ENCODE data around the gene PIPOX.

PIPOX gene

GRCh38 chr17:29018788-29019474 is 24.0 kb upstream of the PIPOX start:
- ChIA-PET CTCF (interaction anchor here (0.7 to 2.7 kb wide), 9 partner anchors 8 to 116 kb away, joined by 3 to 17 read pairs (median 6); no protein-coding TSS in a partner anchor), POLR2A (no interaction called here)
- DNase-seq: peak in 2 of 3 donors; percentile 29 to 47
- Histone ChIP-seq H3K36me3 (ENCODE audit: control insufficient read depth in 4 of 4, insufficient read depth in 4 of 4, low read length in 3 of 4) (no peaks in the 10 kb centered on the region), H3K4me3 (ENCODE audit: control insufficient read depth in 1 of 7, extremely low read depth in 1 of 7, insufficient read depth in 4 of 7, low read depth in 2 of 7, low read length in 6 of 7) (peak overlapping the region in 1 of 7 experiments; percentile 64), H3K4me1 (ENCODE audit: control extremely low read depth in 1 of 4, control insufficient read depth in 4 of 4, insufficient read depth in 4 of 4, low read length in 3 of 4) (peaks cover 4 to 27% (median 23%) of the 10 kb centered on the region in 4 experiments), H3K9me3 (ENCODE audit: control extremely low read depth in 1 of 5, control insufficient read depth in 4 of 5, insufficient read depth in 2 of 5, low read depth in 1 of 5, low read length in 4 of 5) (no peaks in the 10 kb centered on the region), H3K27ac (ENCODE audit: insufficient read depth in 1 of 2, low read depth in 1 of 2, low read length in 2 of 2, poor library complexity in 1 of 2, severe bottlenecking in 2 of 2) (no peak overlapping the region), H3K27me3 (replicated peaks in 2 of 5; ENCODE audit: control insufficient read depth in 4 of 5, insufficient read depth in 5 of 5, low read length in 4 of 5) (peaks cover 0 to 32% (median 21%) of the 10 kb centered on the region in 5 experiments)
- WGBS (ENCODE audit: insufficient coverage): 92% methylated on average over 1 of the region's 6 CpGs

DNA sequence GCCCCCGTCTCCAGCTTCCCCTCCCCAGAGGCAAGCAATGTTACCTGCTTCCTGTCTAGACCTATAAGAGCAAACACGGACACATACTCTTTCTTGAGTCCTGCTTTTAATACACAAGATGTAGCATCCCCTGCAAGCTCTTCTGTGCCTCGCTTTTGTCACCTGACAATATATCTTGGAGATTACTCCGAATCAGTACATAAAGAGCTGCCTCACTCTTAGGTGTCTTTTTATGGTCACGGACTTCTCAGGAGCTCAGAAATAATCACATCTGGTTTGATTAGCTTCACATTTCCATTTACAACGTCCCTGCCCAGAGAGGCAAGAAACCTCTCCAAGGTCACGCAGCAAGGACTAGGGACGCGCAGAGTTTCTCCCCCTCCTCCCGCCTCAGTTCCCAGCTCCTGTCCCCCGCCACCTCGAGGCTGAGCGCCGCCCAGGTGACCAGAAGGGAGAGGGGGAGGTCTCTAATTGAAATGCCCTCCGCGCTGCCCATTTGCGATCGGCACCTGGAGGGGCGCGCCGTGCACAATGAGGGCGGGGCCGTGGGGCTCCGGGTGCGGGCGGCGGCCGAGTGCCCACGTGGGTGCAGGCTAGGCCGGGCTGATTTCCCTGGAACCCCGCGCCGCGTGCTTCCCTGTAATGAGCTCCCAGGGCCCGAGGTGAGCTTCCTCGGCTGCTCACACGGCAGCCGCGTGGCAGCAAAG is 23.3 kb upstream of the PIPOX start:
- peak in 1 of 3 donors; percentile 21 for DNase-seq
- POLR2A ChIA-PET: no interaction called here

GRCh38 chr17:29020576-29020975 is 22.4 kb upstream of the PIPOX start:
- H3K27ac ChIP-seq (ENCODE audit: insufficient read depth in 1 of 2, low read depth in 1 of 2, low read length in 2 of 2, poor library complexity in 1 of 2, severe bottlenecking in 2 of 2): no peak overlapping the region
- ChIA-PET CTCF (interaction anchor here (0.9 to 2.7 kb wide), 7 partner anchors 10 to 96 kb away, joined by 3 to 17 read pairs (median 5); no protein-coding TSS in a partner anchor), POLR2A (no interaction called here)
- H3K27me3 ChIP-seq (replicated peaks in 2 of 5; ENCODE audit: control insufficient read depth in 4 of 5, insufficient read depth in 5 of 5, low read length in 4 of 5): peaks cover 0 to 34% (median 19%) of the 10 kb centered on the region in 5 experiments
- no peak overlapping the region for H3K4me3 ChIP-seq (ENCODE audit: control insufficient read depth in 1 of 7, extremely low read depth in 1 of 7, insufficient read depth in 4 of 7, low read depth in 2 of 7, low read length in 6 of 7)
- peaks cover 4 to 30% (median 28%) of the 10 kb centered on the region in 4 experiments for H3K4me1 ChIP-seq (ENCODE audit: control extremely low read depth in 1 of 4, control insufficient read depth in 4 of 4, insufficient read depth in 4 of 4, low read length in 3 of 4)
- no peaks in the 10 kb centered on the region for H3K36me3 ChIP-seq (ENCODE audit: control insufficient read depth in 4 of 4, insufficient read depth in 4 of 4, low read length in 3 of 4)
- no peaks in the 10 kb centered on the region for H3K9me3 ChIP-seq (ENCODE audit: control extremely low read depth in 1 of 5, control insufficient read depth in 4 of 5, insufficient read depth in 2 of 5, low read depth in 1 of 5, low read length in 4 of 5)
- DNase-seq: no peak
- WGBS (ENCODE audit: insufficient coverage): 100% methylated on average over 7 of the region's 8 CpGs

More for the DNA sequence above, 23.3 kb upstream of the PIPOX start:
- 3% methylated on average over 33 of the region's 39 CpGs for WGBS (ENCODE audit: insufficient coverage)
- no peaks in the 10 kb centered on the region for H3K9me3 ChIP-seq (ENCODE audit: control extremely low read depth in 1 of 5, control insufficient read depth in 4 of 5, insufficient read depth in 2 of 5, low read depth in 1 of 5, low read length in 4 of 5)
- H3K4me3 ChIP-seq (ENCODE audit: control insufficient read depth in 1 of 7, extremely low read depth in 1 of 7, insufficient read depth in 4 of 7, low read depth in 2 of 7, low read length in 6 of 7): peak overlapping the region in 5 of 7 experiments; percentile 4 to 64 (median 31)
- H3K27me3 ChIP-seq (replicated peaks in 2 of 5; ENCODE audit: control insufficient read depth in 4 of 5, insufficient read depth in 5 of 5, low read length in 4 of 5): peaks cover 0 to 36% (median 21%) of the 10 kb centered on the region in 5 experiments
- no peak overlapping the region for H3K27ac ChIP-seq (ENCODE audit: insufficient read depth in 1 of 2, low read depth in 1 of 2, low read length in 2 of 2, poor library complexity in 1 of 2, severe bottlenecking in 2 of 2)
- H3K36me3 ChIP-seq (ENCODE audit: control insufficient read depth in 4 of 4, insufficient read depth in 4 of 4, low read length in 3 of 4): no peaks in the 10 kb centered on the region
- CTCF ChIA-PET: interaction anchor here (0.7 to 2.7 kb wide), 11 partner anchors 9 to 116 kb away, joined by 3 to 17 read pairs (median 3); no protein-coding TSS in a partner anchor
- peaks cover 4 to 28% (median 27%) of the 10 kb centered on the region in 4 experiments for H3K4me1 ChIP-seq (ENCODE audit: control extremely low read depth in 1 of 4, control insufficient read depth in 4 of 4, insufficient read depth in 4 of 4, low read length in 3 of 4)

- H3K36me3 ChIP-seq (ENCODE audit: control insufficient read depth in 4 of 4, insufficient read depth in 4 of 4, low read length in 3 of 4): no peaks in the 10 kb centered on the region
- peaks cover 0 to 33% (median 19%) of the 10 kb centered on the region in 5 experiments for H3K27me3 ChIP-seq (replicated peaks in 2 of 5; ENCODE audit: control insufficient read depth in 4 of 5, insufficient read depth in 5 of 5, low read length in 4 of 5)
- POLR2A ChIA-PET: no interaction called here
- WGBS (ENCODE audit: insufficient coverage): 50% methylated on average over 7 of the region's 7 CpGs
- DNase-seq: peak in 2 of 3 donors; percentile 42 to 62
- H3K4me3 ChIP-seq (ENCODE audit: control insufficient read depth in 1 of 7, extremely low read depth in 1 of 7, insufficient read depth in 4 of 7, low read depth in 2 of 7, low read length in 6 of 7): no peak overlapping the region
- H3K9me3 ChIP-seq (ENCODE audit: control extremely low read depth in 1 of 5, control insufficient read depth in 4 of 5, insufficient read depth in 2 of 5, low read depth in 1 of 5, low read length in 4 of 5): no peaks in the 10 kb centered on the region
- CTCF ChIA-PET: interaction anchor here (0.8 to 1.6 kb wide), 2 partner anchors 11 to 55 kb away, joined by 3 to 5 read pairs; no protein-coding TSS in a partner anchor
- H3K27ac ChIP-seq (ENCODE audit: insufficient read depth in 1 of 2, low read depth in 1 of 2, low read length in 2 of 2, poor library complexity in 1 of 2, severe bottlenecking in 2 of 2): no peak overlapping the region
- H3K4me1 ChIP-seq (ENCODE audit: control extremely low read depth in 1 of 4, control insufficient read depth in 4 of 4, insufficient read depth in 4 of 4, low read length in 3 of 4): peaks cover 4 to 30% (median 28%) of the 10 kb centered on the region in 4 experiments
Observed at GRCh38 chr17:29021226-29021625, 21.7 kb upstream of the PIPOX start.

GRCh38 chr17:29022074-29022473 is 20.9 kb upstream of the PIPOX start:
- Histone ChIP-seq H3K9me3 (ENCODE audit: control extremely low read depth in 1 of 5, control insufficient read depth in 4 of 5, insufficient read depth in 2 of 5, low read depth in 1 of 5, low read length in 4 of 5) (no peaks in the 10 kb centered on the region), H3K27ac (ENCODE audit: insufficient read depth in 1 of 2, low read depth in 1 of 2, low read length in 2 of 2, poor library complexity in 1 of 2, severe bottlenecking in 2 of 2) (no peak overlapping the region), H3K36me3 (ENCODE audit: control insufficient read depth in 4 of 4, insufficient read depth in 4 of 4, low read length in 3 of 4) (no peaks in the 10 kb centered on the region), H3K4me3 (ENCODE audit: control insufficient read depth in 1 of 7, extremely low read depth in 1 of 7, insufficient read depth in 4 of 7, low read depth in 2 of 7, low read length in 6 of 7) (no peak overlapping the region), H3K4me1 (ENCODE audit: control extremely low read depth in 1 of 4, control insufficient read depth in 4 of 4, insufficient read depth in 4 of 4, low read length in 3 of 4) (peaks cover 4 to 30% (median 28%) of the 10 kb centered on the region in 4 experiments), H3K27me3 (replicated peaks in 2 of 5; ENCODE audit: control insufficient read depth in 4 of 5, insufficient read depth in 5 of 5, low read length in 4 of 5) (peaks cover 0 to 27% (median 15%) of the 10 kb centered on the region in 5 experiments)
- ChIA-PET CTCF (interaction anchor here (1.6 kb wide), 1 partner anchor 56 kb away, joined by 5 read pairs; no protein-coding TSS in a partner anchor), POLR2A (interaction anchor here (0.6 kb wide), 1 partner anchor 37 kb away, joined by 3 read pairs; no protein-coding TSS in a partner anchor)
- DNase-seq: no peak
- 97% methylated on average over 6 of the region's 7 CpGs for WGBS (ENCODE audit: insufficient coverage)

GRCh38 chr17:29024316-29024952 is 18.5 kb upstream of the PIPOX start:
- Histone ChIP-seq H3K4me1 (ENCODE audit: control extremely low read depth in 1 of 4, control insufficient read depth in 4 of 4, insufficient read depth in 4 of 4, low read length in 3 of 4) (peaks cover under 1 to 22% (median 19%) of the 10 kb centered on the region in 4 experiments), H3K4me3 (ENCODE audit: control insufficient read depth in 1 of 7, extremely low read depth in 1 of 7, insufficient read depth in 4 of 7, low read depth in 2 of 7, low read length in 6 of 7) (peak overlapping the region in 1 of 7 experiments; percentile 12), H3K27ac (ENCODE audit: insufficient read depth in 1 of 2, low read depth in 1 of 2, low read length in 2 of 2, poor library complexity in 1 of 2, severe bottlenecking in 2 of 2) (no peak overlapping the region), H3K27me3 (replicated peaks in 2 of 5; ENCODE audit: control insufficient read depth in 4 of 5, insufficient read depth in 5 of 5, low read length in 4 of 5) (peaks cover 0 to 23% (median 6%) of the 10 kb centered on the region in 5 experiments), H3K36me3 (ENCODE audit: control insufficient read depth in 4 of 4, insufficient read depth in 4 of 4, low read length in 3 of 4) (no peaks in the 10 kb centered on the region), H3K9me3 (ENCODE audit: control extremely low read depth in 1 of 5, control insufficient read depth in 4 of 5, insufficient read depth in 2 of 5, low read depth in 1 of 5, low read length in 4 of 5) (no peaks in the 10 kb centered on the region)
- DNase-seq: no peak
- ChIA-PET POLR2A (interaction anchor here (0.6 to 1.5 kb wide), 2 partner anchors 10 to 15 kb away, joined by 3 read pairs; no protein-coding TSS in a partner anchor), CTCF (interaction anchor here (0.6 to 1.3 kb wide), 2 partner anchors 14 to 24 kb away, joined by 3 read pairs; no protein-coding TSS in a partner anchor)
- WGBS (ENCODE audit: insufficient coverage): 77% methylated on average over 5 of the region's 6 CpGs

Data from common myeloid progenitor, CD34-positive (primary cell).